Measurements from ENCODE around the gene ASAP3.
"Not testable (repeated sequence)": the region's sequence is repeated elsewhere in the genome, so short reads cannot be mapped to it uniquely, and the experiment has no call there.

The ASAP3 gene

GRCh38 chr1:23497777-23498439 is 13.9 kb upstream of the ASAP3 start:
- TF ChIP-seq, protein P1, sequence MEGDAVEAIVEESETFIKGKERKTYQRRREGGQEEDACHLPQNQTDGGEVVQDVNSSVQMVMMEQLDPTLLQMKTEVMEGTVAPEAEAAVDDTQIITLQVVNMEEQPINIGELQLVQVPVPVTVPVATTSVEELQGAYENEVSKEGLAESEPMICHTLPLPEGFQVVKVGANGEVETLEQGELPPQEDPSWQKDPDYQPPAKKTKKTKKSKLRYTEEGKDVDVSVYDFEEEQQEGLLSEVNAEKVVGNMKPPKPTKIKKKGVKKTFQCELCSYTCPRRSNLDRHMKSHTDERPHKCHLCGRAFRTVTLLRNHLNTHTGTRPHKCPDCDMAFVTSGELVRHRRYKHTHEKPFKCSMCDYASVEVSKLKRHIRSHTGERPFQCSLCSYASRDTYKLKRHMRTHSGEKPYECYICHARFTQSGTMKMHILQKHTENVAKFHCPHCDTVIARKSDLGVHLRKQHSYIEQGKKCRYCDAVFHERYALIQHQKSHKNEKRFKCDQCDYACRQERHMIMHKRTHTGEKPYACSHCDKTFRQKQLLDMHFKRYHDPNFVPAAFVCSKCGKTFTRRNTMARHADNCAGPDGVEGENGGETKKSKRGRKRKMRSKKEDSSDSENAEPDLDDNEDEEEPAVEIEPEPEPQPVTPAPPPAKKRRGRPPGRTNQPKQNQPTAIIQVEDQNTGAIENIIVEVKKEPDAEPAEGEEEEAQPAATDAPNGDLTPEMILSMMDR (IDR thresholded peaks at IDR 0.05; ENCODE audit: control insufficient read depth, insufficient read depth, low read depth, low read length, missing control alignments) = no peak
- no peak overlapping the region for H3K4me3 ChIP-seq (ENCODE audit: control insufficient read depth, low read depth, low read length)
- no peak for DNase-seq (ENCODE audit: low read depth)

GRCh38 chr1:23496490-23497181 is 12.7 kb upstream of the ASAP3 start:
- no peak overlapping the region for H3K4me3 ChIP-seq (ENCODE audit: control insufficient read depth, low read depth, low read length)
- TF ChIP-seq, protein P1 (IDR thresholded peaks at IDR 0.05; ENCODE audit: control insufficient read depth, insufficient read depth, low read depth, low read length, missing control alignments) = no peak
- no peak for DNase-seq (ENCODE audit: low read depth)

DNA sequence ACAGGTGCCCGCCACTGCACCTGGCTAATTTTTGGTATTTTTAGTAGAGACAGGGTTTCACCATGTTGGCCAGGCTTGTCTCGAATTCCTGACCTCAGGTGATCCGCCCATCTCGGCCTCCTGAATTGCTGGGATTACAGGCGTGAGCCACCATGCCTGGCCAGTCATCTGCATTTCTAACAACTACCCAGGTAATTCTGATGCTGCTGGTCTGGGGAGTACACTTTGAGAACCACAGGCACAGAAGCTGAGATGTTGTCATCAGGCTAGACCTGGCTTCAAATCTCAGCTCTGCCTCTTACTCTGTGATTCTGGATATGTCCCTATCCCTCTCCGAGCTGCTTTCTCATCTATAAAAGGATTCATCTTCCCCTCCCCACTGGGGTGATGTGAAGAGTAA is 10.9 kb upstream of the ASAP3 start:
- not testable (repeated sequence) for DNase-seq (ENCODE audit: low read depth); H3K4me3 ChIP-seq (ENCODE audit: control insufficient read depth, low read depth, low read length)

GRCh38 chr1:23492776-23493175 is 8.8 kb upstream of the ASAP3 start:
- not testable (repeated sequence) for DNase-seq (ENCODE audit: low read depth); H3K4me3 ChIP-seq (ENCODE audit: control insufficient read depth, low read depth, low read length)

GRCh38 chr1:23492132-23492720 is 8.2 kb upstream of the ASAP3 start:
- TF ChIP-seq, protein P1 (IDR thresholded peaks at IDR 0.05; ENCODE audit: control insufficient read depth, insufficient read depth, low read depth, low read length, missing control alignments) = no peak
- no peak overlapping the region for H3K4me3 ChIP-seq (ENCODE audit: control insufficient read depth, low read depth, low read length)
- no peak for DNase-seq (ENCODE audit: low read depth)

DNA sequence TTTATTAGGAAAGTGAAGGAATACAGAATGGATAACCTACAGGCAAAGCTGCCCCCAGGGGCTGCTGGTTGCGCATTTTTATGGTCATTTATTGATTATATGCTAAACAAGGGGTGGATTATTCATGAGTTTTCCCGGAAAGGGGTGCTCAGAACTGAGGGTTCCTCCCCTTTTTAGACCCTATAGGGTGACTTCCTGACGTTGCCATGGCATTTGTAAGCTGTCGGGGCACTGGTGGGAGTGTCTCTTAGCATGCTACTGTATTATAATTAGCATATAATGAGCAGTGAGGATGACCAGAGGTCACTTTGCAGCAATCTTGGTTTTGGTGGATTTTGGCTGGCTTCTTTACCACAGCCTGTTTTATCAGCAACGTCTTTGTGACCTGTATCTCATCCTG is 5.9 kb upstream of the ASAP3 start:
- no peak for DNase-seq (ENCODE audit: low read depth)
- TF ChIP-seq, protein P1 (IDR thresholded peaks at IDR 0.05; ENCODE audit: control insufficient read depth, insufficient read depth, low read depth, low read length, missing control alignments) = no peak
- H3K4me3 ChIP-seq (ENCODE audit: control insufficient read depth, low read depth, low read length) = no peak overlapping the region

- TF ChIP-seq, protein P1 (IDR thresholded peaks at IDR 0.05; ENCODE audit: control insufficient read depth, insufficient read depth, low read depth, low read length, missing control alignments) = no peak
- peak overlapping the region; percentile 91; the same call in 1 of the 2 replicates for H3K4me3 ChIP-seq (ENCODE audit: control insufficient read depth, low read depth, low read length)
- no peak for DNase-seq (ENCODE audit: low read depth)
Observed at GRCh38 chr1:23485002-23485332, 988 bp upstream of the ASAP3 start.

Data from AG09309 (cell line).